Measurements from ENCODE around the gene CLPTM1.
A peak's percentile ranks its signal among the peaks of the same experiment; 100 is the strongest.

Gene CLPTM1

DNA sequence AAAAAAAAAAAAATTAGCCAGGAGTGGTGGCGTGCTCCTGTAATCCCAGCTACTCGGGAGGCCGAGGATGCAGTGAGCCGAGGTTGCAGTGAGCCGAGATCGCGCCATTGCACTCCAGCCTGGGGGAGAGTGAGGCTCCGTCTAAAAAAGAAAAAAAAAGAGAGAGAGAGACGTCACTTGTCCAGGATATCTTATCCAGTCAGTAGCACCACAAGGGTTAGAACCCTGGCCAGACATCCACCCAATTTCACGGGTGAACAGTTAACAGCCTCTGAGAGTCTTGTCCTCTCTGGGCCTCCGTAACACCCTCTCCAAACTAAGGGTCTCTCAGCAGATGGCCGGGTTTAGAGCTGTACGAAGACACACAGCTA lies 917 bp upstream of the CLPTM1 start:
- Histone ChIP-seq H3K36me3 (ENCODE audit: insufficient read depth, low read length) (peaks cover 8% of the 10 kb centered on the region; the same call in 1 of the 2 replicates), H4K20me1 (ENCODE audit: insufficient read depth, low read length) (peaks cover 28% of the 10 kb centered on the region), H3K27ac (ENCODE audit: low read length) (peak overlapping the region; percentile 96), H3K4me3 (ENCODE audit: low read depth in 1 of 2, low read length in 2 of 2) (peak overlapping the region; percentile 95 to 96), H3K4me2 (ENCODE audit: insufficient read depth, low read length) (peak overlapping the region; percentile 95), H3K9me3 (ENCODE audit: insufficient read depth, low read length, severe bottlenecking) (no peaks in the 10 kb centered on the region), H3K79me2 (ENCODE audit: insufficient read depth, low read length) (peaks cover 45% of the 10 kb centered on the region), H3K4me1 (ENCODE audit: insufficient read depth, low read length) (peaks cover 40% of the 10 kb centered on the region), H3K9ac (ENCODE audit: low read depth, low read length) (peak overlapping the region; percentile 93), H3K27me3 (ENCODE audit: insufficient read depth, low read length, poor library complexity) (no peaks in the 10 kb centered on the region), H2AFZ (ENCODE audit: low read depth, low read length) (peak overlapping the region; percentile 96)
- DNase-seq: no peak
- ATAC-seq (ENCODE audit: insufficient read depth, low read depth): no peak; the same call in 2 of the 3 replicates
- TF ChIP-seq, protein P1, sequence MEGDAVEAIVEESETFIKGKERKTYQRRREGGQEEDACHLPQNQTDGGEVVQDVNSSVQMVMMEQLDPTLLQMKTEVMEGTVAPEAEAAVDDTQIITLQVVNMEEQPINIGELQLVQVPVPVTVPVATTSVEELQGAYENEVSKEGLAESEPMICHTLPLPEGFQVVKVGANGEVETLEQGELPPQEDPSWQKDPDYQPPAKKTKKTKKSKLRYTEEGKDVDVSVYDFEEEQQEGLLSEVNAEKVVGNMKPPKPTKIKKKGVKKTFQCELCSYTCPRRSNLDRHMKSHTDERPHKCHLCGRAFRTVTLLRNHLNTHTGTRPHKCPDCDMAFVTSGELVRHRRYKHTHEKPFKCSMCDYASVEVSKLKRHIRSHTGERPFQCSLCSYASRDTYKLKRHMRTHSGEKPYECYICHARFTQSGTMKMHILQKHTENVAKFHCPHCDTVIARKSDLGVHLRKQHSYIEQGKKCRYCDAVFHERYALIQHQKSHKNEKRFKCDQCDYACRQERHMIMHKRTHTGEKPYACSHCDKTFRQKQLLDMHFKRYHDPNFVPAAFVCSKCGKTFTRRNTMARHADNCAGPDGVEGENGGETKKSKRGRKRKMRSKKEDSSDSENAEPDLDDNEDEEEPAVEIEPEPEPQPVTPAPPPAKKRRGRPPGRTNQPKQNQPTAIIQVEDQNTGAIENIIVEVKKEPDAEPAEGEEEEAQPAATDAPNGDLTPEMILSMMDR (IDR thresholded peaks at IDR 0.05; ENCODE audit: borderline replicate concordance, extremely low read depth, low read length, poor library complexity, severe bottlenecking): no peak
- no peak for TF ChIP-seq EZH2 (IDR thresholded peaks at IDR 0.05; ENCODE audit: borderline replicate concordance, low read depth, low read length, severe bottlenecking)

DNA sequence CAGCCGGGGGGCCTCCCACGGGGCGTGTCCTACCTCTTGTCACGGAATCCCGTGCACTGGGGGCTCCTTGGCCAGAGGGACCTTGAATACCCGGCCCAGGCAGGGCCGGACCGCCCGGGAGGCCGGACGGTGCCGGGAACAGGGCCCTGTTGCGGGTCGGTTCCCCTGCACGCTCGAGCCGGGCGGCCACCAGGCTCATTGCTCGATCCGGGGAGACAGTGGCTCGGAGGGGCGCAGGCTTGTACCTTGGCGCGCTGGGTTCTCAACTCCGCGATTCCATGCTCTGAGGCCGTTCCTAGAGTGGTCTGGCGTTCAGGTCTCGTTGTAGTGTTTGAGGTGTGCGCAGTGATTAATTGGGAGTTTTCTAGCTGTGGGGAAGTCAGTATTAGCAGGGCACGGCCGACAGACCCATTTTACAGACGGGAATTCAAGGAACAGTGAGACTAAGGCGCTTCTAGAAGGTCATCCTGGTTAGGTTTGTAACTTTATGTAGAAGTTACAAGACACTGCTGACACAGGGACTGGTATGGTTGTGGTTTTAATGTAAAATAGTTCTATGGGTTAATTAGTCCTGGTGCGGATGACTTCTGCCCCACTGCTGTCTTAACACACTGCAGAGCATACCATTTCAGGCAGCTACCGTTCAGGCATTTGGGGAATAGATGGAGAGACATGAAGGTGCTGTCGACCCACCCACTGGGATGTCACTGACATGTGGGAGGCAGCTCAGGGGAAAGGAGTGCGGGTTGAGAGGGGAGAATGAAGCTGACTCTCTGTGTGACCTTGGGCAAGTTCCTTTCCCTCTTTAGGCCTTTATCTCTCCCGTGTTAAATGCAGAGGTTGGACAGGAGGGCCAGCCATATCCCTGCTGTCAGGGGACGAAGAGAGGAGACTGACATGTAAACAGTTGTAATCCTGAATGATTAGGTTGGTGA lies 592 bp downstream of the CLPTM1 start:
- Histone ChIP-seq H3K4me2 (ENCODE audit: insufficient read depth, low read length) (peak overlapping the region; percentile 90), H4K20me1 (ENCODE audit: insufficient read depth, low read length) (peaks cover 43% of the 10 kb centered on the region), H3K9me3 (ENCODE audit: insufficient read depth, low read length, severe bottlenecking) (no peaks in the 10 kb centered on the region), H3K4me3 (ENCODE audit: low read depth in 1 of 2, low read length in 2 of 2) (peak overlapping the region; percentile 95 to 96), H3K36me3 (ENCODE audit: insufficient read depth, low read length) (peaks cover 19% of the 10 kb centered on the region), H3K9ac (ENCODE audit: low read depth, low read length) (peak overlapping the region; percentile 93), H3K27me3 (ENCODE audit: insufficient read depth, low read length, poor library complexity) (no peaks in the 10 kb centered on the region), H3K27ac (ENCODE audit: low read length) (peak overlapping the region; percentile 64), H2AFZ (ENCODE audit: low read depth, low read length) (peak overlapping the region; percentile 76), H3K79me2 (ENCODE audit: insufficient read depth, low read length) (peaks cover 60% of the 10 kb centered on the region), H3K4me1 (ENCODE audit: insufficient read depth, low read length) (peaks cover 40% of the 10 kb centered on the region)
- DNase-seq: no peak
- TF ChIP-seq, protein P1 (IDR thresholded peaks at IDR 0.05; ENCODE audit: borderline replicate concordance, extremely low read depth, low read length, poor library complexity, severe bottlenecking): no peak
- TF ChIP-seq EZH2 (IDR thresholded peaks at IDR 0.05; ENCODE audit: borderline replicate concordance, low read depth, low read length, severe bottlenecking): no peak
- peak; percentile 28 for ATAC-seq (ENCODE audit: insufficient read depth, low read depth)

DNA sequence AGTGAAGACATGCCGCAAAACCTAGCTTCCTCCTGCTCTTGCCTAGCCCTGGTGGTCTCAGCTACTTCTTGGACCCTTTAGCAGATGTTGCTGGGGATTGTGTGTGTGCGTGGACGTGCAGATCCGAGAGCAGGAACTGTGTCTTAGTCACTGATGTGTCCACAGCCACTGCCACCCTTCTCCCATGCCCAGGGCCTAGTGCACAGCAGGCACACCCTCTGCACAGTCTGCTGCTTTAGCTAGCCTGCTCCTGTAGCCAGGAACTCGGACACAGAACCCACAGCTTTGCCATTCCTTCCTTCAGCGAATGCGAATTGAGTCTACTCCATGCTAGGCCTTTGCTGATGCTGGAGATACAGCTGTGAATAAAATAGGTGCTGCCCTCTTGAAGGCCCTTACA lies 2.3 kb downstream of the CLPTM1 start:
- Histone ChIP-seq H3K4me3 (ENCODE audit: low read depth in 1 of 2, low read length in 2 of 2) (peak overlapping the region in 1 of 2 experiments; percentile 95; a peak in 1 of 4 replicates), H2AFZ (ENCODE audit: low read depth, low read length) (no peak overlapping the region), H3K9me3 (ENCODE audit: insufficient read depth, low read length, severe bottlenecking) (no peaks in the 10 kb centered on the region), H4K20me1 (ENCODE audit: insufficient read depth, low read length) (peaks cover 54% of the 10 kb centered on the region), H3K79me2 (ENCODE audit: insufficient read depth, low read length) (peaks cover 72% of the 10 kb centered on the region), H3K4me1 (ENCODE audit: insufficient read depth, low read length) (peaks cover 40% of the 10 kb centered on the region), H3K27me3 (ENCODE audit: insufficient read depth, low read length, poor library complexity) (no peaks in the 10 kb centered on the region), H3K36me3 (ENCODE audit: insufficient read depth, low read length) (peaks cover 32% of the 10 kb centered on the region), H3K9ac (ENCODE audit: low read depth, low read length) (peak overlapping the region; percentile 93; the same call in 1 of the 2 replicates), H3K27ac (ENCODE audit: low read length) (peak overlapping the region; percentile 51; the same call in 1 of the 2 replicates), H3K4me2 (ENCODE audit: insufficient read depth, low read length) (peak overlapping the region; percentile 90)
- TF ChIP-seq EZH2 (IDR thresholded peaks at IDR 0.05; ENCODE audit: borderline replicate concordance, low read depth, low read length, severe bottlenecking): no peak
- TF ChIP-seq, protein P1 (IDR thresholded peaks at IDR 0.05; ENCODE audit: borderline replicate concordance, extremely low read depth, low read length, poor library complexity, severe bottlenecking): no peak
- DNase-seq: no peak
- no peak for ATAC-seq (ENCODE audit: insufficient read depth, low read depth)

Data from DND-41 (cell line).